ENCODE measurements around the gene KCNIP4.

DNA sequence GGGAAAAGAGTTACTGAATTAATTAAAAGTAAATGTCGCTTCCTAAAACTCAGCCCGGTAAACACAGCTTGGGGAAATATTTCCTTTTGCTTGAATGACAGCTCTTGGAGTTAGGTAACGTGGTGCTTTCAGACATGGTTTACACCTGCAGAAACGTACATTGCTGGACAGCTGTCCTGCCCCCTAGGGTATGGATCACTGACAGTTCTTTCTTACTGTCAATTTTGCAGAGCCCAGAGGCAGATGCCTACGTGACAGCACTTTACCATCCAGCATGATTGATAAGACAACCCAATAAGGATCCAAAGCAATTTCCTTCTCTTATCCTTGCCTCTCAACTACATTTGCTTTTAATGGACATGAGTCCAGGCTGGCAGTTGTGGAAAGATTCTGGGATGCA lies 913.8 kb downstream of the KCNIP4 start:
- TF ChIP-seq, protein P1, sequence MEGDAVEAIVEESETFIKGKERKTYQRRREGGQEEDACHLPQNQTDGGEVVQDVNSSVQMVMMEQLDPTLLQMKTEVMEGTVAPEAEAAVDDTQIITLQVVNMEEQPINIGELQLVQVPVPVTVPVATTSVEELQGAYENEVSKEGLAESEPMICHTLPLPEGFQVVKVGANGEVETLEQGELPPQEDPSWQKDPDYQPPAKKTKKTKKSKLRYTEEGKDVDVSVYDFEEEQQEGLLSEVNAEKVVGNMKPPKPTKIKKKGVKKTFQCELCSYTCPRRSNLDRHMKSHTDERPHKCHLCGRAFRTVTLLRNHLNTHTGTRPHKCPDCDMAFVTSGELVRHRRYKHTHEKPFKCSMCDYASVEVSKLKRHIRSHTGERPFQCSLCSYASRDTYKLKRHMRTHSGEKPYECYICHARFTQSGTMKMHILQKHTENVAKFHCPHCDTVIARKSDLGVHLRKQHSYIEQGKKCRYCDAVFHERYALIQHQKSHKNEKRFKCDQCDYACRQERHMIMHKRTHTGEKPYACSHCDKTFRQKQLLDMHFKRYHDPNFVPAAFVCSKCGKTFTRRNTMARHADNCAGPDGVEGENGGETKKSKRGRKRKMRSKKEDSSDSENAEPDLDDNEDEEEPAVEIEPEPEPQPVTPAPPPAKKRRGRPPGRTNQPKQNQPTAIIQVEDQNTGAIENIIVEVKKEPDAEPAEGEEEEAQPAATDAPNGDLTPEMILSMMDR (conservative IDR thresholded peaks at IDR 0.05; ENCODE audit: low read depth in 2 of 2): no peak
- TF ChIP-seq CREB1 (CRISPR knock-in tag; IDR thresholded peaks at IDR 0.05; ENCODE audit: low read depth) (no peak), POLR2AphosphoS5 (IDR thresholded peaks at IDR 0.05; ENCODE audit: low read depth) (no peak), JUNB (IDR thresholded peaks at IDR 0.05; ENCODE audit: unreplicated experiment) (no peak), EZH2 (IDR thresholded peaks at IDR 0.05; ENCODE audit: low read depth, unreplicated experiment) (no peak)
